Measurements from ENCODE around the gene RASSF6.

RASSF6 gene

DNA sequence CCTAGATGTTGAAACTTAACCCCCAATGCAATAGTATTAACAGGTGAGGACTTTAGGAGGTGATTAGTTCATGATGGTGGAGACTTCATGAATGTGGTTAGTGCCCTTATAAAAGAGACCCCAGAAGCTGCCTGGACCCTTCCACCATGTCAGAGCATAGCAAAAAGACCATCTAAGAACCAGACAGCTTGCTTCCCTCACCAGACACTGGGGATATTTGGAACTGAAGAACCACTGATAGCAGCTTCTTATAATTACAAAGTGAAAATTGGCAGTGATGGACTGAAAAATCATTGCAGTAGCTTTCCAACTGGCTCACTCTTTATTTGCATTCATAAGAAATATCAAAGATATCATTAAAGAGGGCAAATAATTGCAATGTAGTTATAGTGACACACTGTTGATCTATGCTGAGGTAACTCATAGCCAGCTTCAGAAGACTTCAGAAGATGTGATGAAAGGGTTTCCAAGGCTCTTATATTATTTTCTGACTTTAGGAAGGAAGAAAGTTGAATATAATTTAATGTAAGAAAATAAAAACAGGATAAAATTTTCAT lies 5.8 kb downstream of the RASSF6 start:
- ChIA-PET CTCF (interaction anchor here (0.9 kb wide), 1 partner anchor 37 kb away, joined by 3 read pairs; no protein-coding TSS in a partner anchor), POLR2A (no interaction called here)
- Histone ChIP-seq H3K9me3 (ENCODE audit: control insufficient read depth, insufficient read depth, low read depth, low read length) (no peaks in the 10 kb centered on the region), H3K27ac (ENCODE audit: extremely low read depth, low read depth, low read length) (no peak overlapping the region), H3K4me3 (ENCODE audit: low read depth, low read length) (no peak overlapping the region), H3K36me3 (ENCODE audit: control insufficient read depth in 2 of 2, insufficient read depth in 1 of 2, low read length in 2 of 2) (no peaks in the 10 kb centered on the region), H3K4me1 (ENCODE audit: control insufficient read depth, insufficient read depth, low read length) (no peaks in the 10 kb centered on the region; the same call in 1 of the 2 replicates)
- TF ChIP-seq ZNF423 (tag by site-specific recombination; IDR thresholded peaks at IDR 0.05) (no peak), ZNF843 (tag by site-specific recombination; IDR thresholded peaks at IDR 0.05) (no peak), MEIS1 (CRISPR knock-in tag; IDR thresholded peaks at IDR 0.05; ENCODE audit: borderline replicate concordance) (no peak), BCL11B (tag by site-specific recombination; IDR thresholded peaks at IDR 0.05; ENCODE audit: low read depth) (no peak), ZNF670 (tag by site-specific recombination; IDR thresholded peaks at IDR 0.05; ENCODE audit: low read depth) (no peak), ZNF561 (tag by site-specific recombination; IDR thresholded peaks at IDR 0.05; ENCODE audit: borderline replicate concordance) (no peak), KLF1 (tag by site-specific recombination; IDR thresholded peaks at IDR 0.05) (no peak), ZNF394 (tag by site-specific recombination; IDR thresholded peaks at IDR 0.05; ENCODE audit: borderline replicate concordance) (no peak), REPIN1 (tag by site-specific recombination; IDR thresholded peaks at IDR 0.05; ENCODE audit: low read depth) (no peak)

DNA sequence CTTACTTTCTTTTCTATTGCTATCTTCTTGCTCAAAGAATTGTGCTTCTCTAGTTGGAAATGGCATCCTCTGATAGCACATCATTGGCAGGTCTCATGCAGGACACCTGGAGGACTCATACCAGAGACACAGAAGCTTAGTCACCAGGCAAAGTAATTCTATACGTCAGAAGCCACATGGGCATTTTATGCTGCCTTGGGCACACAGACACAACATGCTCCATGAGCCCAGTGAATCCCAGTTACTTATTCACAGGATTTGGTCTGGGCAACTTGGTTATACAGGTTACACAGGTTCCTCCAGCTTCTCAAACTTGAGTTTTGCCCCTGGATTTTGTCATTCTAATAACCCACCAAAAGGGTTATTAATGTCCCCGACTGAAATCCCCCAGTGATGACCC lies 7.1 kb downstream of the RASSF6 start:
- H3K9me3 ChIP-seq (ENCODE audit: control insufficient read depth, insufficient read depth, low read depth, low read length): no peaks in the 10 kb centered on the region
- H3K4me3 ChIP-seq (ENCODE audit: low read depth, low read length): no peak overlapping the region
- no peak overlapping the region for H3K27ac ChIP-seq (ENCODE audit: extremely low read depth, low read depth, low read length)
- TF ChIP-seq ZNF335 (tag by site-specific recombination; conservative IDR thresholded peaks at IDR 0.05) (no peak), ZNF341 (tag by site-specific recombination; IDR thresholded peaks at IDR 0.05; ENCODE audit: low read depth) (no peak), ZNF621 (tag by site-specific recombination; IDR thresholded peaks at IDR 0.05) (no peak), ZNF585B (tag by site-specific recombination; IDR thresholded peaks at IDR 0.05) (no peak), ZNF223 (tag by site-specific recombination; IDR thresholded peaks at IDR 0.05) (no peak), ZNF529 (tag by site-specific recombination; IDR thresholded peaks at IDR 0.05; ENCODE audit: insufficient replicate concordance) (no peak), ZNF624 (tag by site-specific recombination; IDR thresholded peaks at IDR 0.05) (no peak)
- TF ChIP-seq, protein P1, sequence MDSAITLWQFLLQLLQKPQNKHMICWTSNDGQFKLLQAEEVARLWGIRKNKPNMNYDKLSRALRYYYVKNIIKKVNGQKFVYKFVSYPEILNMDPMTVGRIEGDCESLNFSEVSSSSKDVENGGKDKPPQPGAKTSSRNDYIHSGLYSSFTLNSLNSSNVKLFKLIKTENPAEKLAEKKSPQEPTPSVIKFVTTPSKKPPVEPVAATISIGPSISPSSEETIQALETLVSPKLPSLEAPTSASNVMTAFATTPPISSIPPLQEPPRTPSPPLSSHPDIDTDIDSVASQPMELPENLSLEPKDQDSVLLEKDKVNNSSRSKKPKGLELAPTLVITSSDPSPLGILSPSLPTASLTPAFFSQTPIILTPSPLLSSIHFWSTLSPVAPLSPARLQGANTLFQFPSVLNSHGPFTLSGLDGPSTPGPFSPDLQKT (IDR thresholded peaks at IDR 0.05; ENCODE audit: borderline replicate concordance, low read depth, low read length): no peak
- ChIA-PET CTCF (no interaction called here), POLR2A (no interaction called here)
- no peaks in the 10 kb centered on the region; the same call in 1 of the 2 replicates for H3K4me1 ChIP-seq (ENCODE audit: control insufficient read depth, insufficient read depth, low read length)
- H3K36me3 ChIP-seq (ENCODE audit: control insufficient read depth in 2 of 2, insufficient read depth in 1 of 2, low read length in 2 of 2): no peaks in the 10 kb centered on the region

DNA sequence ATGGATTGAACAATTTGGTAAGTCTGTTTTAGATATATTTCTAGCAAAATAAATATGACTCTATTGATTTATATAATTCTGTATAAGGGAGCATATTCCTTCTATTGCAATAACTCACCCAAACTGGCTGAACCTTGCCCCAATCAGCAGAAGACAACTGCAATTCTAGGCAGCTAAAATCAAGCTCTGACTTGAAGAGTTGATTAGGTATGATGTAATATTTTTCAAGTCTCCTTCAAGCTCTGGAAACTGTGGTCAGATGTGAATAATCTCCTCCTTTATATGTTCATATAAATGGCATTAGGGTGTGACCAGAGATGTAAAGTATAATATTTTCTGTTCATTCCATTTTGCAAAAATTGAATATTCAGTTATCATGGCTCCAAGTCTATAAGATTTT lies 8.2 kb downstream of the RASSF6 start:
- no peaks in the 10 kb centered on the region; the same call in 1 of the 2 replicates for H3K4me1 ChIP-seq (ENCODE audit: control insufficient read depth, insufficient read depth, low read length)
- H3K4me3 ChIP-seq (ENCODE audit: low read depth, low read length): no peak overlapping the region
- no peaks in the 10 kb centered on the region for H3K36me3 ChIP-seq (ENCODE audit: control insufficient read depth in 2 of 2, insufficient read depth in 1 of 2, low read length in 2 of 2)
- H3K9me3 ChIP-seq (ENCODE audit: control insufficient read depth, insufficient read depth, low read depth, low read length): no peaks in the 10 kb centered on the region
- TF ChIP-seq, protein P2, sequence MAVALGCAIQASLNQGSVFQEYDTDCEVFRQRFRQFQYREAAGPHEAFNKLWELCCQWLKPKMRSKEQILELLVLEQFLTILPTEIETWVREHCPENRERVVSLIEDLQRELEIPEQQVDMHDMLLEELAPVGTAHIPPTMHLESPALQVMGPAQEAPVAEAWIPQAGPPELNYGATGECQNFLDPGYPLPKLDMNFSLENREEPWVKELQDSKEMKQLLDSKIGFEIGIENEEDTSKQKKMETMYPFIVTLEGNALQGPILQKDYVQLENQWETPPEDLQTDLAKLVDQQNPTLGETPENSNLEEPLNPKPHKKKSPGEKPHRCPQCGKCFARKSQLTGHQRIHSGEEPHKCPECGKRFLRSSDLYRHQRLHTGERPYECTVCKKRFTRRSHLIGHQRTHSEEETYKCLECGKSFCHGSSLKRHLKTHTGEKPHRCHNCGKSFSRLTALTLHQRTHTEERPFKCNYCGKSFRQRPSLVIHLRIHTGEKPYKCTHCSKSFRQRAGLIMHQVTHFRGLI (tag by site-specific recombination; IDR thresholded peaks at IDR 0.05): no peak
- TF ChIP-seq KLF7 (tag by site-specific recombination; IDR thresholded peaks at IDR 0.05; ENCODE audit: borderline replicate concordance) (no peak), ZNF623 (tag by site-specific recombination; IDR thresholded peaks at IDR 0.05) (no peak), MEIS1 (CRISPR knock-in tag; IDR thresholded peaks at IDR 0.05; ENCODE audit: borderline replicate concordance) (no peak), ZNF23 (tag by site-specific recombination; IDR thresholded peaks at IDR 0.05; ENCODE audit: borderline replicate concordance) (no peak), ZNF624 (tag by site-specific recombination; IDR thresholded peaks at IDR 0.05) (no peak), ZNF658 (tag by site-specific recombination; IDR thresholded peaks at IDR 0.05) (no peak), KLF10 (tag by site-specific recombination; IDR thresholded peaks at IDR 0.05) (no peak), GLIS1 (tag by site-specific recombination; IDR thresholded peaks at IDR 0.05) (no peak)
- no peak overlapping the region for H3K27ac ChIP-seq (ENCODE audit: extremely low read depth, low read depth, low read length)
- CTCF ChIA-PET: no interaction called here
- POLR2A ChIA-PET: no interaction called here
